ENCODE data around the gene GJA9.
"Not testable (repeated sequence)": the region's sequence is repeated elsewhere in the genome, so short reads cannot be mapped to it uniquely, and the experiment has no call there.

The GJA9 gene

DNA sequence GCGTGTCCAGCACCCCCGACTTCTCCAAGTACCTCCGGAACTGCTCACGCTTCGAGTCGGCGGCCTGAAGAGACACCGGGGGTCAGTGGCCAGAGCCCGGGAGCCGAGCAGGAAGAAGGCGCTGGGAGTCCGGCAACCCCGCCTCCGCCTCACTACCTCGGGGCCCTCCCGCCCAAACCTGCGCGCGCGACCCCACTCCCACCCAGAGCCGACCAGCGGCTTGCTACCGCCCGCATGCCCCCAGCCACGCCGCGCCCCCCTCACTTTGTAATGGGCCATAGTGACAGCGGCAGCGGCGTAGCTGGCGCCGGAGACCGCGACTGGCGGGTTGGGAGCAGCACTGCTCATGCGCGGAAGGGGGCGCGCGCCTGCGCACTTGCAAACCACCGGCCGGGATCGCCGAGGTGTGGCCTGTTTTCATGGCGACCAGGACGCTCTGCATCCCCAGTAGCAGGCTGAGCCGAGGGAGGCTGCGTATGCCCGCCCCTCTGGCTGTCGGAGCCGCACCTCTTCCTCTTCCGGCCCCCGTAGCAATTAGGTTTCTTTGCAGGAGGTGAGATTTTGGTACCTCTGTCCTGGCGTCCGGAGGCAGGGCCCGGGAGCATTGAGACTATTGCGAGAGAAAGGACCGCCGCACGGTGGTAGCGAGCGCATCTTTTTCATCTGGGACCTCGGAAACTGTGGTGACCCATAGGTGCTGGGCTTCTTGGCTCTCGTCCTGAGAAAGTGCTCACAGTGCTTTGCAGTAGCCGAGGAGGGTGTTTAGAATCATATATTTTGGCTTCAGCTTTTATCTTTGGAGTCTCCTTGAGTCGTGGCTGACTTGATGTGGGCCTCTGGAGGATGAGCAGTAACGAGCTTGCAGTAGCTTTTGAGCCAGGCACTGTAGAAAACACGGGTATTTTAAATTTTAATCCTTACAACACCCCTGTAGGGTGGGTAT, 8.1 kb downstream of the GJA9 start, which contains the start of gene MYCBP:
Gene MYCBP, minus strand, starts transcription at position 322 of the 943 bp plus-strand sequence. Its CDS starts 43 bp downstream, at position 279.
- peak; percentile 92 for DNase-seq

DNA sequence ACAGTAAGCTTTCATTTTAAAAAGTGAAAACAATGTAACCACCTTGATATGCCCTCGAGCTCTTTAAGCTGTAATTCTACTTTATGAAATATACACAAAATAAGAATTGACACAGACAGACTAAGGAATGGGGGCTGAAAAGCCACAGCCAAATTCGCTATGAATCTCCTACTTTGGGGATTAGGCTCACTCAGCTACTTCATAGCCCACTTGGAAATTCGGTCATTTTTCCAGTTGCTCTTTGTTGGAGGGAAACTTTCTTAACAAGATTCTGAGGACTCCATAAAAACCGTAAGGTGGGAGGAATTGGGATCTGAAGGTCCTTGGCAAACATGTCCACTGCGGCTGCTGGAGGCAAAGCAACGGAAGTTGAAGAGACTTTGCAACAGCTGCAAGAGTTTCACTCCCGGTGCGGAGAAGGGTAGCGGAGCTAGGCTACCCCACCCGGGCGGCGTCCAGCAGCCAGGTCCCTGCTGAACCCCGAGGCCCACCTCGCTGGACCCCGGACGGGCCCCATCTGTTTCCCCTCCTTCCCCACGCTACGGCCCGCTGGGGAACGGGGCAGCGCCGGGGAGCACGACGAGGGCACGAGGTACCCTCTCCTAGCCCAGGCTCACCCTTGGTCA, 8.9 kb downstream of the GJA9 start:
- DNase-seq: no peak

DNA sequence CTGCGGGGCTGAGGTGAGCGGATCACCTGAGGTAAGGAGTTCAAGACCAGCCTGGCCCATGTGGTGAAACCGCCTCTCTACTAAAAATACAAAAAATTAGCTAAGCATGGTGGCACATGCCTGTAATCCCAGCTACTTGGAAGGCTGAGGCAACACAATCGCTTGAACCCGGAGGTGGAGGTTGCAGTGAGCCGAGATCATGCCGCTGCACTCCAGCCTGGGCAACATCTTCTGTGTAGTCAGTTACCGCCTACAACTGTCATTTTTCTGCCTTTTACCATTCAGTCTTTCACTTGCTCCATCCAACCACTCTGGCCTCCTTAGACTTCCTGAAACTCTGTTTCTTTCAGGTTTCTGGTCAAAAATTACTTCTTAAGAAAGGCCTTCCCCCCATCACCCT, 10.4 kb downstream of the GJA9 start:
- no peak for DNase-seq

DNA sequence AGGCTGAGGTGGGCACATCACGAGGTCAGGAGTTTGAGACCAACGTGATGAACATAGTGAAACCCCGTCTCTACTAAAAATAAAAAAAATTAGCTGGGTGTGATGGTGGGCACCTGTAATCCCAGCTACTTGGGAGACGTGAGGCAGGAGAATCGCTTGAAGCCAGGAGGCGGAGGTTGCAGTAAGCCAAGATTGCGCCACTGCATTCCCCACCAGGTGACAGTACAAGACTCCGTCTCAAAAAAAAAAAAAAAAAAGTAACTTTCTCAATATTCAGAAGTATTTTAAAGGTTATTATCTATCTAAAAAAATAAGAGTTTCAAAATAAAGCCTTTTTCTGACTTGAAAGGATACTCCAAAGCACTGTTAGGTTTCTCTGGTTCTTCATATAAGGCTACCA, 14.2 kb downstream of the GJA9 start:
- no peak for DNase-seq

DNA sequence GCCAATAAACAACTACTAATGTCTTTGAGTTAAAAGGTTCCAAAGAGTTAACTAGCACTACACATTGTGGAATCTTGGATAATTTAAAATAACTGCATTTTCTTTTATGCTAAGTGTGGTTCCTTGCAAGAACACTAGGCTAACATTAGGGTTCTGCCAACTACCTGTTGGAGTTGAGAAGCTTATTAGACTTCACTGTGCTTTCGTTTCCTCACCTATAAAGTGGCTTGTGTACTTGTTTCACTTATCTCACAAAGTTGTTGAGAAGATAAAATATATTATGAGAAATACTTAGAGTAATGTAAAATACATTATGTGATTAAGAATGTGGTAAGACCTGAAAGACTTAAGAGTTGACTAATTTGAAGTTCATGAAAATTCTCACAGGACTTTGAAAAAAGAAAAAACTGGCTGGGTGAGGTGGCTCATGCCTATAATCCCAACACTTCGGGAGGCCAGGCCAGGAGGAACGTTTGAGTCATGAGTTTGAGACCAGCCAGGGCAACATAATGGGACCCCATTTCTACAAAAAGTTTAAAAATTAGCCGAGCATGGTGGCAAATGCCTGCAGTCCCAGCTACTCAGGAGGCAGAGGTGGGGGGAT, 16.2 kb downstream of the GJA9 start:
- no peak for DNase-seq

DNA sequence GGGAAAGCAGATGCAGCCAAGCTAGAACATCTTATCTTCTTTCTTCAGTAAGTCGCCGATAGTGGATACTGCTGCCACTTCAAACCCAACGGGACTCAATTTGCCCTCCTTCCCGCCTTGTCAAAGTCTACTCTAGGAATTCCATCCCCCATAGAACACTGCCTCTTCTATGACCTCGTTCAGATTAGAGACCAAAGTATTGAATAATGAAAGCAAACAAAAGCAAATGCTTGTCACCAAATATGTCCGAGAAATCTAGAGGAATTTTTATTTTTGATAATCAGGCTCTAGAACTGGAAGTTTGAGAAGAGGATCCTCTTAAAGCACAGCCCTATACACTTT, 21.0 kb downstream of the GJA9 start:
- no peak for DNase-seq

DNA sequence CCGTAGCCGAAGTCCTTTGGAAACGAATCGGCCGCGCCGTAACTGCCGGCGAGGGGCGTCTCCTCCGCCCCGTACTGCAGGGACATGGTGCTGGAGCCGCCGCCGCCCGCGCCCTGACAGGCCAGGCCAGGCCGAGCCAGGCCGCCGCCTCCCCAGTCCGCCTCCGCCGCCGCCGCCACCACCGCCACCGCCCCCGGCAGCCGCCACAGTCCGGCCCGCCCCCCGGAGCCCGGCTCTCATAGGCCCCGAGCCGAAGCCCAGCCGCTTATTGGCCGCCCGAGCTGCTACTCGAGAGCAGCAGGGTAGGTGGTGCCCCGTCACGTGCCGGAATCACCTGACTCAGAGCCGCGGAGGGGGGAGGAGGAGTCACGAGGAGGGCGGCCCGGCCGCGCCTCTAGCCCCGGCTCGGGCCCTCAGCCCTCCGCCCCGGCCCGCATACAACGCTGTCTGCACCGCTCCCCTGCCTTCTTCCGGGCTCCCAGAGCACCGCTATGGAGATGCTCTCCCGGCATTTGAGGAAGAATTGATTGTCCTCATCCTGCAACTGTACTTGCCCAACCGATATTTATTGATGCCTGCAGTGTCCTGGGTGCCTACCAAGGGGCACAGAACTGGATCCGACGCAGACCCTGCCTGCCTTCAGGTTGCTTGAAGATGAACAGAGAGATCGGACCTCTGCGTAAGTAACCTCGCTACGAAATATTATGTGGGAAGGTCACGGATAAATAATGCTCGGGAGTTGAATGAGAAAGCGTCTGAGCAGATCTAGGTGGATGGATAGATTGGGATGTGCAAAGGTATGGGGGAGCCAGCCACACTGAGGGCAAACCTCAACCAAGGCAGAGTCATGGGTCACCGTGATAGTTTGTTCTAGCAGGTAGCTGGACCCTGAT, 21.6 kb downstream of the GJA9 start, which contains the start of gene RRAGC:
Gene RRAGC, minus strand, starts transcription at position 212 of the 893 bp plus-strand sequence. Its CDS starts 126 bp downstream, at position 86.
- peak; percentile 95 for DNase-seq

DNA sequence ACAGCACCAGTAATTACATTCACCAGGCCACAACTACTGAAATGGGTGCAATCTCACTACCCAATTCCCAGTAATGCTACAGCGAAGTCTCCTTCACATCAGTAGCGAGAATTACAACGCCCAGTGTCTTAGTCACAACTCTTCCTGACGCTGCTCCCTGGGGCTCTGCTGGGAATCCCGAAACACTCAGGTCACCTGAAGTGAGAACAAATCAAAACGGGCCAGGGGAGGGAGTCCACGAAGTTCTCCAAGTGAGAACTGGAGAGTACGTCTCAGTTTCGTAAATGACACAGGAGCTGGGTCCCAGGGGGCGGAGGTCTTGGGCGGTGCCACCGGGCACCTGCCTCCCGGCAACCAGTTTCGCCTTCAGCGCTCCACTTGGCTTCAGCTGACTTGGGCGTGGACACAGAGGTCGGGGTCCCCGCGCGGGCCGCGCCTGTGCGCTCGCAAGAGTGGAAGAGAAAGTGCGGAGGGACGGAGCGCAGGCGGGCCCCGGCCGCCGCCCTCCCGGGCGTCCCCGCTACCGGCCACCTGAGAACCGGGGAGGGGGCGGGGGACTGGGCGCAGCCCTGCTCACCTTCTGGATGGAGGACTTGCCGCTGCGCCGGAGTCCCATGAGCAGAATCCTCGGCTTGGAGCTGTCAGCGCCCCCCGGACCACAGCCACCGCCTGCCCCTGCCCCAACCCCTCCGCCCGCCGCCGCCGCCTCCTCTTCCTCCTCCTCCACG, 22.4 kb downstream of the GJA9 start:
- DNase-seq: peak; percentile 38

DNA sequence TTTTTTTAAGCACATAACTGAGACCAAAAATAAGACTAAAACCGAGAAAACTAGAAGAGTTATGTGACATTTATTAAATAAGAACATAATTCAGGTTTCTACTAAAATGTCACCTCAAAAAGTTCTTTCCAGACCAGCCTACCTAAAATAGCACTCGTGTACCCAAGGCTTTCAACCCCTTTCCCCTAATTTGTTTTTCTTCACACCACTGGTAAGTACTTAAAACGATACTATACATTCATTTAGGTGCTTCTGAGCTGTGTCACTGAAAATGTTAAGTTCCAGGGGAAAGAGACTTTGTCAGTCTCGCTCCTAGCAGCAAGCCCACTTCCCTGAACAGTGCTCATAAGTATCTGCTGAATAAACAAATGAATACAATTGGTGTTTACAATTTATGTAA, 28.6 kb downstream of the GJA9 start:
- no peak for DNase-seq

DNA sequence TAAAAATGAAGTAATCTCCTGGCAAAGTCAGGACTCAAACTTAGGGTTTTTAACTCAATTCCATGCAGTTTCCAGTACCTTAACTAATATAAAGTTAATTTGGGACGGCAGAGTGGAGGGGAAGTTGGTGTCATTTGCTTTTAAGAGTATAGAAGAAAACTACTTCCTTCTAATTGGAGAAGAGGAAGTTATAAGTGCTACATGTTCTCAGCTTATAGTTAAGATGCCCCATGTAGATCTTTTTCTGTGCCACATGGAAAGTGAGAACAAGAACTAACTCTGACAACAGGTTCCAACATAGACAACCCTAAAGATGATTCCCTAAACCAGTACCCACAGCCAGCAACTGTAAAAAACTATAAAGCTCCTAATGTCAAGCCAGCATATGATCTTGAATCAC, 33.3 kb downstream of the GJA9 start:
- no peak for DNase-seq

DNA sequence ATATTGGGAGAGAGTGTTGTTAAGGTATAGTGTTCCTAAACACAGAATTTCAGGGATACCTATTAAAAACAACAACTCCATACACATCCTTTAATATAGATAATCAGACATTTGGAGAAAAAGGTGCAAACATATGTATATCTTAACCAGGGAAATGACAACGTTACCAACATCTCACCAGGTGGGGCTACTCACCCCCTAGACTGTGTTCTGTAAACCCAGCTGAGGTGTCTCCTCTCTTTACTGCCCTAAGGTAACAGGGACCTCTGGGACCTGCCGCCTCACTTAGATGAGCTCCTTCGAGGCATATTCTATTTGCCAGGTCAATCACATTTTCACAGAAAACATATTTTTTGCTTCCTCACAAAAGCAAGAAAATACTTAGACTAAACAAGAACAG, 35.2 kb downstream of the GJA9 start:
- DNase-seq: no peak

DNA sequence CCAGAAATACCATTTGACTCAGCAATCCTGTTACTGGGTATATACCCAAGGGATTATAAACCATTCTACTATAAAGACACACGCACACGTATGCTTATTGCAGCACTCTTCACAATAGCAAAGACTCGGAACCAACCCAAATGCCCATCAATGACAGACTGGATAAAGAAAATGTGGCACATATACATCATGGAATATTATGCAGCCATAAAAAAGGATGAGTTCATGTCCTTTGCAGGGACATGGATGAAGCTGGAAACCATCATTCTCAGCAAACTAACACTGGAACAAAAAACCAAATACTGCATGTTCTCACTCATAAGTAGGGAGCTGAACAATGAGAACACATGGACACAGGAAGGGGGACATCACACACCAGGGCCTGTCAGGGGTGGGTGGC, 36.3 kb downstream of the GJA9 start:
- DNase-seq: not testable (repeated sequence)

DNA sequence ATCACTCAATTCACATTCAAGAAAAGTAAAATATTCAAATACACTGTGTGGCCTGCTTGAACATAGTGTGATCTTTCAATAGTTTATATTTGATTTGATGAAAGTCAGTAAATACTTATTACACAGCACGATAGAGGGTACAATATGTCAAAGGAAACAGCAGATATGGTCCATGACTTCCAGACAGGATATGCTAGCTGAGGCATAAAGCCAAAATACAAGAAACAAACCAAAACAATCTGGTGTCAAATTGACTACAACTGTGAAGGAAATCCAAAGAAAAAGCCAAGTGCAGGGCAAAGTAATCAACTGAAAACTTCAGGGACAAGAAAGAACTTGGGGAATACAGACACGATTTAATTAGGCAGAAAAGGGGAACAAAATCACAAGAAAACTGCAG, 41.1 kb downstream of the GJA9 start:
- no peak for DNase-seq

DNA sequence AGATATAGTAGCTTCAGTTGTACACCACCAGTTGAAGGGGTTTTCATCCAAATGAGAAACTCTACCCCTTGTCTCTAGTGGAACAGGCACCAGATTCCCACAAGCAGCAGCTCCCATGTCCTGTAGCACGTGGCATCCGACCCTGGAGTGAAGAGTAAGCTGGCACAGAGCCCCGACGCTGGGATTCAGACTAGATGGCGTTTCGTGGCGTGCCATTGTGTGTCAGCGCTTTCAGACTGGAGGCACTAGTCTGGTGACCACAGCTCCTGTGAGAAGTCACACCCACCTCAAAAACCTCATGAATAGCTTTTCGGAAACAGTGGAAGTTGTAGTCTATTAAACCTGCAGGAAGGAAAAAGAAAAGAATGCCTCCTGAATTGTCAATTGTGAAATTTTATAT, 42.0 kb downstream of the GJA9 start:
- no peak for DNase-seq

DNA sequence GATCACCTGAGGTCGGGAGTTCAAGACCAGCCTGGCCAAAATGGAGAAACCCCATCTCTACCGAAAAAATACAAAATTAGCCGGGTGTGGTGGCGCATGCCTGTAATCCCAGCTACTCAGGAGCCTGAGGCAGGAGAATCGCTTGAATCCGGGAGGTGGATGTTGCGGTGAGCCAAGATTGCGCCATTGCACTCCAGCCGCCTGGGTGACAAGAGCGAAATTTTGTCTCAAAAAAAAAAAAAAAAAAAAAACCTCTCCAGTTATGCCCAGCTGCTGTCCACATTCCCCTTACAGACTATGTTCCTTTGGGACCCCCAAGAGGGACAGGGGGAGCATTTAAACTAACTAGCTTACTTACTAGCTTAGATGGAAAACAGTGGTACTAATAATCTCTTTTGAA, 45.1 kb downstream of the GJA9 start:
- DNase-seq: not testable (repeated sequence)

DNA sequence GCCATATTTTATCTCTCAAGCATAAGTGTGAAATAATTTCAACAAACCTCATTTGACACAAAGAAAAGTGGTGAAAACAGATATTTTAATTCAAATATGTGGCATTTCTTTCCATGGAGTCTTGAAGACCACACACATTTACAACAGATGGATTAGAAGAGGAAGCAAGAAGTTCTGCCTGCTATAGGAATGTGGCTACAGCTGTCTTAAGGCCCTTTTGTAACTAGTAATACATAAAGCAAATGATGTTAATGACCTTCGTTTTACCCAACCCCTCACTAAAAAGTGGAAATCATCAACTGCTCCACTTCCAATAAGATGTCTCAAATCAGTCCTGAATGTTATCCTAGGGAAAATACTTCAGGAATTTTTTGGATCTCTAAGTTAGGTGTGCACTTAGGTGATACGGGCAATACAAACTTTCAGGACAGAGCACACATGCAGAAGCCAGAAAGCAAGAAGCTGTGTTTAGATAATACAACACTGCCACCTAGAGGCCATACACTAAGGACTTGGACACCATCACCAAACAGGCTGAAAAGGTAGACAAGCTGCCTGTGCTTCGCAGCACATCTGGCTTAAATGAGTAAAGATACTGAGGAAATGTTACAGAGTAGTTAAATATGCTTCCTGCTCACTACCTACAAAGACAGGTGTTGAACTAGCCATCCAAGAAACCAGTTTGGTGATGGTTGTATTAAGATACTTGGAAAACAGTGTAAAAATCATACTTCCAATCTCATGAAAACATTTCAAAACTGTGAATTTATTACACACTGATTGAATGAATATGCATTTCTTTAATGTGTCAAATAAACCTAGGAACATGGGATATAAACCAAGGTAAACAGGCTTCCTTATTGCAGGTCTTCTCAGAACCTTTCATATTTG, 46.2 kb downstream of the GJA9 start:
- DNase-seq: peak; percentile 76

DNA sequence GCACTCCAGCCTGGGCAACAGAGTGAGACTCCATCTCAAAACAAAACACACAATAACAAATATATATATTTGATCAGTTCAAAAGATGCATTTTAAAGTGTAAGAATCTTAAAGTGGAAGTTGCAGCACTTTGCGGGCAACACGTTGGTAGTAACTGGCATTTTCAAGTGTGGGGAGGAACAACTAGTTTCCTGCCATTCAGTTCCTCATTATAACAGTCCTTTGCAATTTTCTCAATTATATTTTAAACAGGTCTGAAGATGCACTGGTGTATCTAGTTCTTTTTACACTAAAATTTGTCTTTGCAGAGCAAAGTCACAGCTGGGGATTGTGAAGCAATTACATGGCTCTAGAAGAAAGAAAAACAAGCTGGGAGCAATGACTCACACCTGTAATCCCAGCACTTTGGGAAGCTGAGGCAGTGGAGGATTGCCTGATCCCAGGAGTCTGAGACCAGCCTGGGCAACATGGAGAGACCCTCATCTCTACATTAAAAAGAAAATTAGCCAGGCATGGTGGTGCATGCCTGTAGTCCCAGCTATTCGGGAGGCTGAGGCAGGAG, 47.1 kb downstream of the GJA9 start:
- DNase-seq: no peak

DNA sequence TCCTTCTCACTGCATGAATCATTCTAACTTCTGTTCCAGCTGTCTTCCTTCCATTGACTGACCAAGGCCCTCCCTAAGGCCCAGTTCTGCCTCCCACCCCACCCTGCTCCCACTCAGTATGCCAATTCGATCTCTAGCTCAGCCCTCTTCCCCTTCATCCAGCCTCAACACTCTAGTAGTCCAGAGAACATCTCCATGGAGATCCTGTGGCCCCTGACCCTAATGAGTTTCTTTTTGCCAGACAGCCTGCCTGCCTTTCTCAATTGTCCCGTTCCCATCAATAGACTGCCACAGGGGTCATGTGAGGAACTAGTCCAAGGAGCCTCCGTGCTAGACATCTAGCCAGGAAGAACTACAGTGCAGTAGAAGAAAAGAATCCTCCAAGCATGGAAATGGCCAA, 48.2 kb downstream of the GJA9 start:
- no peak for DNase-seq

DNA sequence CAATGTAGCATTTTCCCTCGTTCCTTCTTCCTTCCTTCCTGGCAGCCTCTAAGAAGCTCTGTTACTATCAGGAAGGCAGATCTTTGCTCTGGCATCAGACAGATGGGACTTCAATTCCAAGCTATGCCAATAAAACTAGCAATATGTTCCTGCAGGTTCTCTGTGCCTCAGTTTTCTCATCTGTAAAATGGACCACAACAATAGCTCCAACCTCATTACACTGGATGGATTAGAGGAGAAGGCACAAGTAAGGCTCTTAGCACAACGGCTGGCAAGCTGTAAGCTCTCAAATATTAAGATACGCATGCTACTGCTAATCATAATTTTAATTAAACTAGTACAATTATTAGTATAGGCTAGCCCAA, 49.0 kb downstream of the GJA9 start:
- no peak for DNase-seq

DNA sequence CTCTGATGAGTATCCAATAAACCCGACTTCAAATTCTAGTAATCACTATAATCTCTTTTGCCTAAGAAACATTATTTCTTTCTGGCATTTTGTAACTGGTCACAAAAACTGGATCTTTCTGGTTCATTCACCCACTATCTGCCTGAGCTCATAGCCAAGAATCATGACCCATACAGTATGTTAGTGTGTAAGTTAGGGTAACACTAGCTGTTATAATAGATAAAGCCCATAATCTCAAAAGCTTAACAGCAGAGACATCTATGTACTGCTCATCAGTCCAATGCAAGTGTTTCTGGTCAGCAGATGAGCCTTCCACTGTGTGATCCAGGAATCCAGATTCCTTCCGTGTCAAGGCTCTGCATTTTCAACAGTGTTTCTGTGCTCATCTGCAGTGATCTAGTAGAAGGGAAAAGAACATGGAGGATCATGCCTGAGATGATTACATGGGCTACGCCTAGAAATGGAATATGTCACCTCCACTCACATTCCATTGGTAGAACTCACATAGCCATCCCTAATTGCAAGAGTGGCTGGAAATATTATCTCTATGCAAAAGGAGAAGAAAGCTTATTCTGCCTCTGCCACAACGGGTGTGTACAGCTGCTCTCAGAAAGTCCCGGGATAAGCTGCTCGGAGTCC, 49.5 kb downstream of the GJA9 start:
- no peak for DNase-seq
